Loucy (cell line): Measurements from ENCODE around the gene ZFYVE28.

ENCODE experiments used
- EZH2phosphoT487 ChIP-seq: fragments of 200-600 bp; IDR thresholded peaks from 2 replicates; pipeline ENCODE4 v1.6.1; 2018; ENCODE audit warnings: antibody characterized with exemption, mild to moderate bottlenecking, moderate library complexity, borderline replicate concordance
- TF ChIP-seq, protein P1 (sequence below): fragments of 200-600 bp; sonication (generic); conservative IDR thresholded peaks from 2 replicates; pipeline ENCODE4 v1.5.1; 2014; ENCODE audit warnings: mild to moderate bottlenecking, antibody characterized with exemption, low read length

DNA sequence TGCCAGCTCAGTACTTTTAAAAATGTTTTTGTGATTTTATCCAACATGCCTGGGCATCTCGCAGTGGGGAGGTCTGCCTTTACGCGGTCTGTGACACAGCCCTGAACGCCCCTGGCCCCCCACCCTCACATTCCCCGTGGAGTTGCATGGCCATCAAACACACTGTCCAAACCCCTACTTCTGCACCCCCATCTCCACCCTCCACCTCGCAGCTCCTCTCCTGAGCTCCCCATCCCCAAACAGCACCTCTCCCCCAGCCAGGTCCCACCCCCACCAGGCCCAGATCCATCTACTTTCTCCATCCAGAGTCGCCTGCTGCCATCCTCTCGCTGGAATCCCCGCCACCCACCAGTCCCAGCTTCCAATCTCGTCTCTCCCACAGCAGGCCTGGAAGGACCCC lies 9.5 kb downstream of the ZFYVE28 start:
- TF ChIP-seq, protein P1, sequence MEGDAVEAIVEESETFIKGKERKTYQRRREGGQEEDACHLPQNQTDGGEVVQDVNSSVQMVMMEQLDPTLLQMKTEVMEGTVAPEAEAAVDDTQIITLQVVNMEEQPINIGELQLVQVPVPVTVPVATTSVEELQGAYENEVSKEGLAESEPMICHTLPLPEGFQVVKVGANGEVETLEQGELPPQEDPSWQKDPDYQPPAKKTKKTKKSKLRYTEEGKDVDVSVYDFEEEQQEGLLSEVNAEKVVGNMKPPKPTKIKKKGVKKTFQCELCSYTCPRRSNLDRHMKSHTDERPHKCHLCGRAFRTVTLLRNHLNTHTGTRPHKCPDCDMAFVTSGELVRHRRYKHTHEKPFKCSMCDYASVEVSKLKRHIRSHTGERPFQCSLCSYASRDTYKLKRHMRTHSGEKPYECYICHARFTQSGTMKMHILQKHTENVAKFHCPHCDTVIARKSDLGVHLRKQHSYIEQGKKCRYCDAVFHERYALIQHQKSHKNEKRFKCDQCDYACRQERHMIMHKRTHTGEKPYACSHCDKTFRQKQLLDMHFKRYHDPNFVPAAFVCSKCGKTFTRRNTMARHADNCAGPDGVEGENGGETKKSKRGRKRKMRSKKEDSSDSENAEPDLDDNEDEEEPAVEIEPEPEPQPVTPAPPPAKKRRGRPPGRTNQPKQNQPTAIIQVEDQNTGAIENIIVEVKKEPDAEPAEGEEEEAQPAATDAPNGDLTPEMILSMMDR, result no peak
- no peak for TF ChIP-seq EZH2phosphoT487
